Measurements from ENCODE around the gene DLGAP4.

DNA sequence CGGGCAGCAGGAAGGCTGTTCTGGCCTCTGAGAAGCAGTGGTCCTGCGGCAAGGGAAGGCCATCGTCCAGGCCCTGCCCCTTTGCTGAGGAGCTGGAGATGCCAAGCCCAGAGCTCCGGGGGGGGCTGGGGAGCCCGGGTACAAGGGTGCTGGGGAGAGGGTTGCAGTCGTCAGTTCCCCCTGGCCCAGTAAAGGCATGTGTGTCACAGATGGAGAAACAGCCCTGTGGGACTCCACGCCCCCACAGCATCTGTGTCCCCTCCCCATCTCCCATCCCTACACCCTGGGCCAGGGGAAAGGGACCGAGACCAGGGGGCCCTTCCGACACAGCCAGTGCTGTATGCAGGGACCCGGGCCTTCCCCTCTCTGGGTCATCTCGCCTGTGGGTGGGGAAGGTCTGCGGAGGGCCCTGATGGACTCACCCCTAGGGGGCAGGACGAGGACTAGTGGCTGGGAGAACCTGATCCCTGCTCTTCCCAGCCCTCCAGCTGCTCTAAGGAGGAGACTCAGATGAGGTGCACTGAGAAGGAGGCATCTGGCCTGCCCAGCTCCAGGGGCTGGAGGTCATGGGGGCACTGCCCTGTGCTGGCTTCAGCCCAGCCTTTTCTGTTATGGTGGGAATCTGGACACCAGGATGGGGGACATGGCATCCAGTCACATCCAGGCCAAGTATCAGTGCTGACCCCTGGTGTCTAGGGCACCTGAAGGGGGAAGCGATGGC, 235.8 kb downstream of the DLGAP4 start:
- no peak for TF ChIP-seq POLR2A (IDR thresholded peaks at IDR 0.05)
- TF ChIP-seq, protein P1, sequence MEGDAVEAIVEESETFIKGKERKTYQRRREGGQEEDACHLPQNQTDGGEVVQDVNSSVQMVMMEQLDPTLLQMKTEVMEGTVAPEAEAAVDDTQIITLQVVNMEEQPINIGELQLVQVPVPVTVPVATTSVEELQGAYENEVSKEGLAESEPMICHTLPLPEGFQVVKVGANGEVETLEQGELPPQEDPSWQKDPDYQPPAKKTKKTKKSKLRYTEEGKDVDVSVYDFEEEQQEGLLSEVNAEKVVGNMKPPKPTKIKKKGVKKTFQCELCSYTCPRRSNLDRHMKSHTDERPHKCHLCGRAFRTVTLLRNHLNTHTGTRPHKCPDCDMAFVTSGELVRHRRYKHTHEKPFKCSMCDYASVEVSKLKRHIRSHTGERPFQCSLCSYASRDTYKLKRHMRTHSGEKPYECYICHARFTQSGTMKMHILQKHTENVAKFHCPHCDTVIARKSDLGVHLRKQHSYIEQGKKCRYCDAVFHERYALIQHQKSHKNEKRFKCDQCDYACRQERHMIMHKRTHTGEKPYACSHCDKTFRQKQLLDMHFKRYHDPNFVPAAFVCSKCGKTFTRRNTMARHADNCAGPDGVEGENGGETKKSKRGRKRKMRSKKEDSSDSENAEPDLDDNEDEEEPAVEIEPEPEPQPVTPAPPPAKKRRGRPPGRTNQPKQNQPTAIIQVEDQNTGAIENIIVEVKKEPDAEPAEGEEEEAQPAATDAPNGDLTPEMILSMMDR (IDR thresholded peaks at IDR 0.05): peak in 5 of 7 experiments; percentile 21 to 35 (median 33)
- TF ChIP-seq POLR2AphosphoS5 (IDR thresholded peaks at IDR 0.05): no peak

Measured in stomach (tissue), 4 donors.